ENCODE data around the gene ARPIN. TPM values are rescaled to one million over a fixed set of nuclear protein-coding genes. Genes with fewer than 3 reads are reported as not detected.

Gene ARPIN
- total and polyA plus RNA-seq, 9 of the 15 experiments (the other 6 are each of a cell fraction or from before 2014, with no cell fraction given): not detected

- H3K27me3 ChIP-seq (ENCODE audit: control insufficient read depth in 2 of 2, insufficient read depth in 2 of 2, low read length in 2 of 2): no peaks in the 10 kb centered on the region; a peak in 1 of 5 replicates
- 0 out of 4 replicates have a peak overlapping the region, but pooled peaks of 1 of the 2 experiments have one; percentile 43 for H3K9ac ChIP-seq (ENCODE audit: insufficient read depth in 1 of 2, low read depth in 2 of 2, low read length in 2 of 2)
- H3K36me3 ChIP-seq (ENCODE audit: control insufficient read depth, insufficient read depth, low read length): no peaks in the 10 kb centered on the region
- CTCF ChIA-PET (ENCODE audit: low intra/inter-chr PET ratio): interaction anchor here (0.6 to 3.9 kb wide), 7 partner anchors 47 to 321 kb away, joined by 3 to 31 read pairs (median 4); no protein-coding TSS in a partner anchor
- intact Hi-C loops (cut with micrococcal nuclease) (loop anchor here (1.0 kb wide), 3 partner anchors 73 to 188 kb away; no protein-coding TSS in a partner anchor), in situ Hi-C loops (cut with MboI) (loop anchor here (5.0 kb wide), 1 partner anchor 189 kb away; no protein-coding TSS in a partner anchor)
- ATAC-seq (no peak), DNase-seq (ENCODE audit: extremely low read depth in 1 of 4, low spot score in 3 of 4) (peak in 1 of 4 experiments; percentile 6), FAIRE-seq (no peak)
- no peaks in the 10 kb centered on the region for H4K20me1 ChIP-seq (replicated peaks; ENCODE audit: control insufficient read depth, insufficient read depth, low read length)
- TF ChIP-seq NFRKB (IDR thresholded peaks at IDR 0.05; ENCODE audit: low read depth) (no peak), STAT5B (CRISPR knock-in tag; IDR thresholded peaks at IDR 0.05) (no peak), HOMEZ (CRISPR knock-in tag; IDR thresholded peaks at IDR 0.05) (no peak), RBM39 (optimal IDR thresholded peaks at IDR 0.05; ENCODE audit: low read depth, low read length) (no peak), MECOM (CRISPR knock-in tag; IDR thresholded peaks at IDR 0.05) (no peak), KLF13 (tag; IDR thresholded peaks at IDR 0.05; ENCODE audit: borderline replicate concordance, low read depth) (no peak), ZBTB11 (CRISPR knock-in tag; IDR thresholded peaks at IDR 0.05) (no peak), ZBTB7A (IDR thresholded peaks at IDR 0.05; ENCODE audit: borderline replicate concordance, control insufficient read depth, low read depth, low read length) (no peak), ZNF41 (CRISPR knock-in tag; conservative IDR thresholded peaks at IDR 0.05) (no peak), HMBOX1 (IDR thresholded peaks at IDR 0.05) (no peak), ATF1 (CRISPR knock-in tag; IDR thresholded peaks at IDR 0.05) (no peak), ATF1 (tag; IDR thresholded peaks at IDR 0.05) (no peak), MLLT1 (IDR thresholded peaks at IDR 0.05) (no peak), KLF10 (CRISPR knock-in tag; IDR thresholded peaks at IDR 0.05) (no peak), DMBX1 (CRISPR knock-in tag; IDR thresholded peaks at IDR 0.05; ENCODE audit: borderline replicate concordance) (no peak), NCOA1 (IDR thresholded peaks at IDR 0.05; ENCODE audit: low read depth) (no peak)
- peak overlapping the region; percentile 12; the same call in 1 of the 2 replicates for H3K4me2 ChIP-seq (ENCODE audit: insufficient read depth, low read length)
- peaks cover 7% of the 10 kb centered on the region for H3K79me2 ChIP-seq (ENCODE audit: control insufficient read depth, insufficient read depth, low read length)
- H3K27ac ChIP-seq (ENCODE audit: extremely low read depth, low read depth, low read length): no peak overlapping the region
- no peak overlapping the region for H3K4me3 ChIP-seq
- no peaks in the 10 kb centered on the region for H3K9me3 ChIP-seq (replicated peaks; ENCODE audit: control insufficient read depth, insufficient read depth, low read depth, low read length)
- POLR2A ChIA-PET: interaction anchor here (0.9 to 1.2 kb wide), 3 partner anchors 172 to 179 kb away, joined by 3 to 4 read pairs (median 3); no protein-coding TSS in a partner anchor
- 3% methylated on average over 2 of the region's 2 CpGs for WGBS (ENCODE audit: insufficient coverage, low coverage, missing lambda C conversion rate)
- peak overlapping the region; percentile 86 for H2AFZ ChIP-seq (ENCODE audit: low read depth, low read length)
- H3K9me1 ChIP-seq (ENCODE audit: control insufficient read depth, insufficient read depth, low read length): no peaks in the 10 kb centered on the region
- peaks cover 0 to 2% of the 10 kb centered on the region in 2 experiments; a peak in 2 of 5 replicates for H3K4me1 ChIP-seq (replicated peaks in 1 of 2; ENCODE audit: control insufficient read depth in 2 of 2, insufficient read depth in 2 of 2, low read length in 2 of 2)
- no TSS peak for BruUV-seq (replicated peaks)
These were observed 14.6 kb downstream of the ARPIN start for GRCh38 chr15:89898146-89898545.
